Measurements from ENCODE around the gene HTRA3. TPM values are rescaled to one million over a fixed set of nuclear protein-coding genes. Genes with fewer than 3 reads are reported as not detected.

The HTRA3 gene
- total RNA-seq, 2 donors from 2014 or later, result 33.8 to 124 TPM

DNA sequence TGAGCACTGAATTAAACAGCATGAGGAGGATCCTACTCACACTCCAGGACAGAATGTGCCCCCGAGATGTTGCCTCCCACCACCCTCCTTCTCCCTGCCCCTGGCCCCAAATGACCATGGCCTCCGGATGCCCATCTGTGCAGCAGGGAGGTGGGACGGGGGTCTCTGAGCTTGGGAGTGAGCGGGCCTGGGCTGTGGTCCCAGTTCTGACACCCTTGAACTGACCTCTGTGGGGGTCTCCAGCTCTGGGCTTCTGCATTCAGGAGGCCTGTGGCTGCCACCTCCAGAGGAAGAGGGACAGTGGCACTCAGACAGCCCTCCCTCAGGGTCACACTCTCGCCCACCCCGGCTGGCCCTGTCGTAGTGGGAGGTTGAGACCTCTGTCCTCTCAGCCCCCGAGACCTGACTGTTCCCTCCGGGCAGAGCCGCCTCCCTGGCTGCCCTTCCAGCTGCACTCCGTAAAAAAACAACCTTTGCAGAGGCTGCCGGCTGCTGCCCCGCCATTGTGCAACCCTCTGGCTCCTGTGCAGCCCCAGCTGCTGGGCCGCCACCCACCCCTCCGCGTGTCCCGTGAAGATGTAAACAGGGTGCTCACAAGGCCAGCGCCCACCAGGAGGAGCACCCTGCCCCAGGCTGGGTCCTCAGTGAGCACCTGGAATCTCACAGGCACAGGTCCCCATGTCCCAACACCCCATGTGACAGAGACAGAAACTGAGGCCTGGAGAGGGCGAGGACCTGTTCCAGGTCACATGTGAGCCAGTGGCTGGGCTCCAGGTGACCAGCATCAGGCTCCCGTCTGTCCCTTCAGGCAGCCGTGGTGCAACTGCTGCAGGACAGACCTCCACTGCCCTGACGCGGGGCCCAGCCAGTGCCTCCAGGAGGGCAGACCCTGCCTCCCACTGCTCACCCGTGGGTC lies 39.6 kb downstream of the HTRA3 start:
- H3K4me3 ChIP-seq, result no peak overlapping the region
- H3K4me1 ChIP-seq, result peaks cover 0 to 37% of the 10 kb centered on the region in 2 donors
- H3K9me3 ChIP-seq, result peaks cover 0 to 6% of the 10 kb centered on the region in 2 donors
- H3K36me3 ChIP-seq, result no peaks in the 10 kb centered on the region
- TF ChIP-seq, protein P1, sequence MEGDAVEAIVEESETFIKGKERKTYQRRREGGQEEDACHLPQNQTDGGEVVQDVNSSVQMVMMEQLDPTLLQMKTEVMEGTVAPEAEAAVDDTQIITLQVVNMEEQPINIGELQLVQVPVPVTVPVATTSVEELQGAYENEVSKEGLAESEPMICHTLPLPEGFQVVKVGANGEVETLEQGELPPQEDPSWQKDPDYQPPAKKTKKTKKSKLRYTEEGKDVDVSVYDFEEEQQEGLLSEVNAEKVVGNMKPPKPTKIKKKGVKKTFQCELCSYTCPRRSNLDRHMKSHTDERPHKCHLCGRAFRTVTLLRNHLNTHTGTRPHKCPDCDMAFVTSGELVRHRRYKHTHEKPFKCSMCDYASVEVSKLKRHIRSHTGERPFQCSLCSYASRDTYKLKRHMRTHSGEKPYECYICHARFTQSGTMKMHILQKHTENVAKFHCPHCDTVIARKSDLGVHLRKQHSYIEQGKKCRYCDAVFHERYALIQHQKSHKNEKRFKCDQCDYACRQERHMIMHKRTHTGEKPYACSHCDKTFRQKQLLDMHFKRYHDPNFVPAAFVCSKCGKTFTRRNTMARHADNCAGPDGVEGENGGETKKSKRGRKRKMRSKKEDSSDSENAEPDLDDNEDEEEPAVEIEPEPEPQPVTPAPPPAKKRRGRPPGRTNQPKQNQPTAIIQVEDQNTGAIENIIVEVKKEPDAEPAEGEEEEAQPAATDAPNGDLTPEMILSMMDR (IDR thresholded peaks at IDR 0.05), result peak in 1 of 2 donors; percentile 30
- DNase-seq (ENCODE audit: low spot score), result peak; percentile 84
- peak overlapping the region in 1 of 2 donors; percentile 63 for H3K27ac ChIP-seq
- no peaks in the 10 kb centered on the region for H3K27me3 ChIP-seq

- H3K36me3 ChIP-seq, result no peaks in the 10 kb centered on the region
- peaks cover 0 to 41% of the 10 kb centered on the region in 2 donors for H3K4me1 ChIP-seq
- H3K9me3 ChIP-seq, result peaks cover 0 to 6% of the 10 kb centered on the region in 2 donors
- TF ChIP-seq, protein P1 (IDR thresholded peaks at IDR 0.05), result no peak
- DNase-seq (ENCODE audit: low spot score), result no peak
- H3K27me3 ChIP-seq, result no peaks in the 10 kb centered on the region
- peak overlapping the region in 1 of 2 donors; percentile 63 for H3K27ac ChIP-seq
- no peak overlapping the region for H3K4me3 ChIP-seq
Measured at GRCh38 chr4:8310306-8310705, 40.8 kb downstream of the HTRA3 start.

DNA sequence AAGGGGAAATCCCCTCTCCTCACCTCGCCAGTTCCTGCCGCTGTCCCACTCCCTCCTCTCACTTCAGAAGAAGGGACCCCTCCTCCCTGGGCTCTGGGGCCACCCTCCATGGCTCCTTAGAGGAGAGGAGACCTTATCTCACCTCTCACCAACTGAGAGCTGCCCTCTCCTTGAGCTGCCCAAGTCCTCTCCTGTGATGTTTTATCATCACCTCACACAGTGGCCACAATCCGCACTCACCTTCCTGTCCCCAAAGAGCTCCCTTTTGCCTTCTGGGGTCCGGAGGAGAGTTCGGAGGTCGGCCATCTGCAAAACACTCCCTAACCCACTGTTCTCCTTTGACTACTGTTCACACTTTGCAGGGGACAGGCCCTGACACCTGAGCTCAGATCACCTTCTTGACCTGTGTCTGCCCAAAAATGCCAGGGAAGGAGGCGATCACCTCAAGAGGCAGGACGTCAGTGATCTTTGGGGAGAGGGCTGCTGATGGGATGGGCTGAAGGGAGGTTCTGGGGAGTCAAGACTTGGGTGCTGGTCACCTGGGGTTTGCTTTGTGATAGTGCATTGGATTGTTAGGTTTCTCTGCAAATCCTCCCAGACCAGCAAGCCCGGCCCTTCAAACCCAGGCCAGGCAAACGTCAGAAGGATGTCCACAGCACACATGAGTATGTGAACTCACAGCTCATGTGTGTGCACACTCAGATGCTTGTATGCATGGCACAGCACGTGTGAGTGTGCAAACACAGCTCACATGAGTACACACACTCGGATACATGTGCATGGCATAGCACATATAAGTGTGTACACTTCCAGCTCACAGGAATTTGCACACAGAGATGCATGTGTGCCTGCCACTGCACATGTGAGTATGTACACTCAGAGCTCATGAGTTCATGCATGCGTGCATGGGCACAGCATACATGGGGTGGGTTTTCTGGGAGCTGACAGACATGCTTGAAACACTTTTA lies 41.8 kb downstream of the HTRA3 start:
- H3K27me3 ChIP-seq, result no peaks in the 10 kb centered on the region
- no peak overlapping the region for H3K27ac ChIP-seq
- TF ChIP-seq, protein P1 (IDR thresholded peaks at IDR 0.05), result no peak
- H3K36me3 ChIP-seq, result no peaks in the 10 kb centered on the region
- H3K4me3 ChIP-seq, result no peak overlapping the region
- peaks cover 0 to 41% of the 10 kb centered on the region in 2 donors for H3K4me1 ChIP-seq
- no peak for DNase-seq (ENCODE audit: low spot score)
- H3K9me3 ChIP-seq, result peaks cover 0 to 6% of the 10 kb centered on the region in 2 donors

DNA sequence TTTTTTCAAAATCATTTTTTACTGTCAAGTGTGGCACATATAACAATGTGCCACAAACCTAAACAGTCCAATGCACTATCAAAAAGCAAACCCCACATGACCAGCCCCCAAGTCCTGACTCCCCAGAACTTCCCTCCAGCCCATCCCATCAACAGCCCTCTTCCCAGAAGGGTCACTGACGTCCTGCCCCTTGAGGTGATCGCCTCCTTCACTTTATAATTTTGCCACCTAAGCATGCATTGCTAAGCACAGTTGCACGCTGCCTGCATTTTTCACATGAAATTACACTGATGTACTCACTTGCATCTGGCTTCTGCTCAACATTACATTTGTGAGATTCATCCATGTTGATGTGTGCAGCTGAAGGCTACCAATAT lies 42.5 kb downstream of the HTRA3 start:
- no peaks in the 10 kb centered on the region for H3K27me3 ChIP-seq
- H3K9me3 ChIP-seq, result peaks cover 0 to 6% of the 10 kb centered on the region in 2 donors
- H3K36me3 ChIP-seq, result no peaks in the 10 kb centered on the region
- TF ChIP-seq, protein P1 (IDR thresholded peaks at IDR 0.05), result no peak
- H3K4me3 ChIP-seq, result no peak overlapping the region
- H3K27ac ChIP-seq, result no peak overlapping the region
- peaks cover 0 to 37% of the 10 kb centered on the region in 2 donors for H3K4me1 ChIP-seq
- no peak for DNase-seq (ENCODE audit: low spot score)

DNA sequence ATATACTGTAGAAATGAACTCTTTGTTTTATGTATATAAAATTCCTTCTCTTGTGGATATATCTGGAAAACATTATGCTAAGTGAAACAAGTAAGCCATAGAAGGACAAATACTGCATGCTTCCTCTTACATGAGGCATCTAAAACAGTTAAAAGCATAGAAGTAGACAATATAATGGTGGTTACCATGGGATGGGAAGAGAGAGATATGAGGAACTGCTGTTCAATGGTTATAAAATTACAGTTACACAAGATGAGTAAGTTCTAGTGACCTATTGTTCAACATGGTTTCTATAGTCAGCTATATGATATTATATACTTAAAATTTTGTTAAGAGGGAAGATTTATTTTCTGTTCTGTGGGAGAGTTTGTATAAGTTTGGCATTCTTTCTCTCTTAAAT lies 43.4 kb downstream of the HTRA3 start:
- Histone ChIP-seq H3K4me3 (no peak overlapping the region), H3K4me1 (peaks cover 0 to 33% of the 10 kb centered on the region in 2 donors), H3K27me3 (no peaks in the 10 kb centered on the region), H3K9me3 (peaks cover 0 to 6% of the 10 kb centered on the region in 2 donors), H3K36me3 (no peaks in the 10 kb centered on the region), H3K27ac (no peak overlapping the region)
- TF ChIP-seq, protein P1 (IDR thresholded peaks at IDR 0.05), result no peak
- no peak for DNase-seq (ENCODE audit: low spot score)
